Skeletal muscle satellite cell (primary cell): ENCODE results near the gene GTF2E1. TPM values are rescaled to one million over a fixed set of nuclear protein-coding genes. Genes with fewer than 3 reads are reported as not detected.

Source experiments
- H3K27me3 ChIP-seq: 2 replicates; pipeline ENCODE4 v1.7.0; 2013; ENCODE audit warnings: low read length; ENCODE audit not compliant: control insufficient read depth, insufficient read depth
- H3K36me3 ChIP-seq: 2 replicates; pipeline ENCODE4 v1.7.0; 2013; ENCODE audit warnings: mild to moderate bottlenecking, control low read depth, low read length; ENCODE audit not compliant: insufficient read depth
- H3K4me1 ChIP-seq: 2 replicates; pipeline ENCODE4 v1.7.0; 2013; ENCODE audit warnings: low read length; ENCODE audit not compliant: control insufficient read depth, insufficient read depth
- H3K4me2 ChIP-seq: 2 replicates; pipeline ENCODE4 v1.7.0; 2013; ENCODE audit warnings: mild to moderate bottlenecking, low read length
- H3K4me3 ChIP-seq: 2 replicates; pipeline ENCODE4 v1.7.0; 2013; ENCODE audit warnings: low read length
- H3K9ac ChIP-seq: 2 replicates; pipeline ENCODE4 v1.7.0; 2013; ENCODE audit warnings: mild to moderate bottlenecking, low read depth, low read length, moderate library complexity
- H3K9me3 ChIP-seq: replicated peaks from 2 replicates; pipeline ENCODE4 v1.7.0; 2013; ENCODE audit warnings: mild to moderate bottlenecking, control low read depth, low read length
- small RNA-seq: library from RNA; depleted of rRNA; stranded (forward); fragments of <200 nt; gene quantifications from one replicate; pipeline ENCODE3, GENCODE V24; 2012

GTF2E1 gene

GRCh38 chr3:120800625-120801024, 58.1 kb downstream of the GTF2E1 start:
- no peaks in the 10 kb centered on the region for H3K27me3 ChIP-seq
- H3K9me3 ChIP-seq, result no peaks in the 10 kb centered on the region
- H3K4me3 ChIP-seq, result no peak overlapping the region
- H3K4me1 ChIP-seq, result no peaks in the 10 kb centered on the region
- no peaks in the 10 kb centered on the region for H3K36me3 ChIP-seq
- H3K9ac ChIP-seq, result no peak overlapping the region
- no peak overlapping the region for H3K4me2 ChIP-seq

GRCh38 chr3:120801484-120801883, 58.9 kb downstream of the GTF2E1 start:
- Histone ChIP-seq H3K4me1 (no peaks in the 10 kb centered on the region), H3K36me3 (no peaks in the 10 kb centered on the region), H3K9ac (no peak overlapping the region), H3K9me3 (no peaks in the 10 kb centered on the region), H3K4me2 (no peak overlapping the region), H3K27me3 (no peaks in the 10 kb centered on the region), H3K4me3 (no peak overlapping the region)

- Histone ChIP-seq H3K4me2 (no peak overlapping the region), H3K4me1 (no peaks in the 10 kb centered on the region), H3K4me3 (no peak overlapping the region), H3K9ac (no peak overlapping the region), H3K27me3 (no peaks in the 10 kb centered on the region), H3K9me3 (no peaks in the 10 kb centered on the region), H3K36me3 (no peaks in the 10 kb centered on the region)
Measured at GRCh38 chr3:120802916-120803315, 60.4 kb downstream of the GTF2E1 start.

- Histone ChIP-seq H3K27me3 (peaks cover 14% of the 10 kb centered on the region), H3K36me3 (no peaks in the 10 kb centered on the region), H3K9me3 (no peaks in the 10 kb centered on the region), H3K9ac (no peak overlapping the region), H3K4me1 (no peaks in the 10 kb centered on the region), H3K4me2 (no peak overlapping the region), H3K4me3 (no peak overlapping the region)
Measured at GRCh38 chr3:120816728-120817127, 74.2 kb downstream of the GTF2E1 start.

GRCh38 chr3:120820748-120821147, 78.2 kb downstream of the GTF2E1 start:
- Histone ChIP-seq H3K36me3 (no peaks in the 10 kb centered on the region), H3K4me1 (no peaks in the 10 kb centered on the region), H3K4me3 (no peak overlapping the region), H3K4me2 (no peak overlapping the region), H3K9ac (no peak overlapping the region), H3K9me3 (no peaks in the 10 kb centered on the region), H3K27me3 (peaks cover 11% of the 10 kb centered on the region)

- peaks cover 8% of the 10 kb centered on the region for H3K27me3 ChIP-seq
Measured at GRCh38 chr3:120821426-120821825, 78.9 kb downstream of the GTF2E1 start.

GRCh38 chr3:120823156-120823555, 80.6 kb downstream of the GTF2E1 start:
- H3K27me3 ChIP-seq, result peaks cover 4% of the 10 kb centered on the region
- no peaks in the 10 kb centered on the region for H3K9me3 ChIP-seq
- no peaks in the 10 kb centered on the region for H3K4me1 ChIP-seq
- H3K4me2 ChIP-seq, result no peak overlapping the region
- H3K4me3 ChIP-seq, result no peak overlapping the region
- H3K36me3 ChIP-seq, result no peaks in the 10 kb centered on the region
- H3K9ac ChIP-seq, result no peak overlapping the region

More at GRCh38 chr3:120821426-120821825, 78.9 kb downstream of the GTF2E1 start:
- Histone ChIP-seq H3K4me1 (no peaks in the 10 kb centered on the region), H3K9me3 (no peaks in the 10 kb centered on the region), H3K4me2 (no peak overlapping the region), H3K36me3 (no peaks in the 10 kb centered on the region), H3K4me3 (no peak overlapping the region), H3K9ac (no peak overlapping the region)

- Histone ChIP-seq H3K27me3 (no peaks in the 10 kb centered on the region), H3K36me3 (no peaks in the 10 kb centered on the region), H3K4me3 (no peak overlapping the region), H3K4me2 (no peak overlapping the region), H3K9me3 (no peaks in the 10 kb centered on the region), H3K4me1 (no peaks in the 10 kb centered on the region), H3K9ac (no peak overlapping the region)
Measured at GRCh38 chr3:120824613-120825012, 82.1 kb downstream of the GTF2E1 start.

- no peaks in the 10 kb centered on the region for H3K36me3 ChIP-seq
- H3K4me2 ChIP-seq, result no peak overlapping the region
- H3K4me1 ChIP-seq, result no peaks in the 10 kb centered on the region
- H3K27me3 ChIP-seq, result no peaks in the 10 kb centered on the region
- H3K9me3 ChIP-seq, result no peaks in the 10 kb centered on the region
- H3K9ac ChIP-seq, result no peak overlapping the region
- no peak overlapping the region for H3K4me3 ChIP-seq
Measured at GRCh38 chr3:120828796-120829195, 86.3 kb downstream of the GTF2E1 start.

- no peaks in the 10 kb centered on the region for H3K27me3 ChIP-seq
- H3K9ac ChIP-seq, result no peak overlapping the region
- H3K36me3 ChIP-seq, result no peaks in the 10 kb centered on the region
- no peak overlapping the region for H3K4me2 ChIP-seq
- H3K9me3 ChIP-seq, result no peaks in the 10 kb centered on the region
- H3K4me3 ChIP-seq, result no peak overlapping the region
- no peaks in the 10 kb centered on the region for H3K4me1 ChIP-seq
Measured at GRCh38 chr3:120831066-120831465, 88.5 kb downstream of the GTF2E1 start.

Small RNA genes lying within 50 kb of the gene (small RNA-seq; reads per million reads assigned to genes)
- gene MTCO1P29, result not detected
- not detected for gene MTCO2P29
